Stimulated activated CD4-positive, alpha-beta T cell treated with anti-CD3 and anti-CD28 coated beads, Interleukin-4, amount 100 ng/mL, for 48 hours (primary cell): ENCODE results near the gene SLC16A2.

Source experiments
- DNase-seq, 2 donors: peaks; one replicate each; pipeline ENCODE4 v3.0.0-alpha.2; 2020; ENCODE audit warnings: low read depth in 2 of 2

SLC16A2 gene

DNA sequence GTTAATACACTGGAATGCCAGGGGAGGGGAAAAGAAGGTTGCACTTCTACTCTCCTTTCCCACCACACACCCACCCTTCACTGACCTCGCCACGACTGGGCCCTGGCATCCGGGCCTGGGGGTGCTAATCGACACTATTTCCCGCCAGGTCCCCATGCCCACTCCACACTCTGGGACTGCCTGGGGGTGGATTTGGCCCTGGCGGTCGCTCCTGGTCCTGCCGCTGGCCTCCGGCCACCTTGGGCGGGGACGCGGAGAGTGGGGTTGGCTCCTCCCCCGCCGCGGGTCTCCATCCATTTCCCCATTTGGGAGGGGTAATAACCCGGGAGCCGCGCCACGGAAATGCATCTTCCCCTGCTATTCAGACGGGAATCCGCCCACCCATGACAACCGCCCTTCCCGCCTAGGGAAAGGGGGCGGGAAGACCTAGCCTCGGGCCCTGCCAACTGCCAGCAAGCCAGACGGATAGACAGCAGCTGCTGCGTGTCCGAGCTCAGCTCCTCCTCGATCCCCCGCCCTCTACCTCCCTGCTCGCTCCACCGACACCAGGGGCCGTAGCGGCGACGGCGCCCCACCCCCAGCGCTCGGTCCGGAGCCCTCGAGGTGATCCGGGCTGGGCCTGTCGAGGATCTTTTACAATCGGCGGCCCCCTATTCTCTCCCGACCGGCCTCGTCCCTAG is 115.0 kb downstream of the SLC16A2 start:
- DNase-seq = peak; percentile 17 to 41

DNA sequence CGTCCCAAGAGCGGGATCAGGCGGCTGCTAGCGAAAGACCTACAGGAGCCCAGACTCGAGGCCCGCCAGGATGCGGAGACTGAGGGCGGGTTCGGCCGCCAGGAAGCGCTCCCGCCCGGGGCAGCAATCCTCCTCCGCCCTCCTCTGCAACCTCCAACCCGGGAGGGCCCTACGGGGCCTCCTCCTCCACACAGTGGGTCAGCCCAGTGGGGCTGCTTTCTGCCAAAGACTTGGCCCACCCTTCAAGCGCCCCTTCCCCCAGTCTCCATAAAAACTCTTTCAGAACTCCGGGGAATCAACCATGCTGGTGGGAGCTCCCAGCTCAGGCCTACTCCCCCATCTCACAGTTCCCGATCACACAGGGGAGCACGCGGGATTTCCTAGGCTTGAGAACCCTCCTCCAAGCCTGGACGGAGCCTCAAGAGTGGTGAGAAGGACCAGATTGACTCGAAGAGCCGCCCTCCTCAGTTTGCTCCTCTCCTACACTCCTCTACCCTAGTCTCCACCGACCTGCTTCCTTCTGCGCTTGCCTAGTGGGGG is 115.6 kb downstream of the SLC16A2 start:
- DNase-seq = no peak

DNA sequence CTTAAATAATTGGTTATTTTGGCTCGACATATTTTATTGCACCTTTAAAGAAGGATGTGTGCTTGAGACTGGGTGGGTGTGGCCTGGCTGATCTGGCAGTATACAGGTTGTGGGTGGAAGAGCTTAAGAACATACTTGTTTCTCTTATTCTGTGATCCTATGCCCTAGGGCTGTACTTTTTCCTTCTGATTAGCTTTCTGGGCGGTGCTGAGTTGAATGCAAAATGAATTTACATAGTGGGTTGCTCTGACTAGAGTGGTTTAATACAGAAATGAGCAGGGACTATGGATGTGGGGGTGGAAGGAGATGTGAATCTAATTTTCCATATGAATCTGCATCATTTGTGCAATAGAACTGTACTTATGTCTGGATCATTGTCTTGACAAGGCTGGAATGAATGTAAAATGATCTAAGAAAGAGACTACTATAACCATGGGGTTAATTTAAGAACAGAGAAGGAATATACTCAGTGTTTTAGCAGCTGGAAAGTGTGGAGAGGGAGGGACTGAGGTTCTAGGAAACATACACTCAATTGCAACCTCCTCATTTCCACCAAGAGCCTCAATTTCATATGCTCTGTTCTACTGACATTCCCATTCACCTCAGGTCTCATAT is 119.4 kb downstream of the SLC16A2 start:
- DNase-seq = no peak

DNA sequence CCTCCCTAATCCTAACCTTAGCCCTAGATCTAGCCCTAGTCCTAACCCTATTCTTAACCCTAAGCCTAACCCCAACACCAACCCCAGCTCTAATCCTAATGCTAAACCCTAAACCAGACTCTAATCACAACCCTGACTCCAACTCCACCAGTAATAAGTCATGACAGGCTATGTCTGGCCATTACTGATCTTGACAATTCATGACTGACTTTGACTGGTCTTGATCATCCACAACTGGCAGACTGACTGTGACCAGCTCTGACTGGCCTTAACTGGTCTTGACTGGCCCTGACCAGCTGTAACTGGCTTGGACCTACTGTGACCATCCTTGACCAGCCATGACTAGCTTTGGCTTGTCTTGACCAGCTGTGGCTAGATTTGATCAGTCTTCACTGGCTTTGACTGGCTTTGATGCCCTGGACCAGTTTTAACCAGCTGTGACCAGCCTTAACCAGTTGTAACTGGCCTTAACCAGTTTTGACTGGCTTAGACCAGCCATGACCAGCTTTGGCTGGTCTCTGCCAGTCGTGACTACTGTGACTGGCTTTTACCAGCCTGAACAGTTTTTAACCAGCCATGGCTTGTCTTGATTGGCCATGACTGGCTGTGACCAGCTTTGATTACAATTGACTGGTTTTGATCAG is 124.7 kb downstream of the SLC16A2 start:
- DNase-seq = no peak

DNA sequence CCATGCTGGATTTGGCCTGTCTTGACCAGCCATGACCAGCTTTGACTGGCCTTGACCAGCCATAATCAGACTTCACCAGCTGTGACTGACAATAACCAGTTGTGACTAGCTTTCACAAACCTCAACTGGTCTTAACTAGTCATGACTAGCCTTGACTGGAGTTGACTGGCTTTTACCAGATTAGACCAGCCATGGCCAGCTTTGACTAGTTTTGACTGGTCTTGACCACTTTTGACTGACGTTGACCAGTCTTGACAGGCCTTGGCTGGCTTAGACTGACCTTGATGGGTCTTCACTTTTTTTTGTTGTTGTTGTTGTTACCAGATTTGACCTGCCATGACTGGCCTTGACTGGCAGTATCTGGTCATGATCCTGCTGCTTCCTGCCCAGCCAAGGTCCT is 125.7 kb downstream of the SLC16A2 start:
- no peak for DNase-seq

DNA sequence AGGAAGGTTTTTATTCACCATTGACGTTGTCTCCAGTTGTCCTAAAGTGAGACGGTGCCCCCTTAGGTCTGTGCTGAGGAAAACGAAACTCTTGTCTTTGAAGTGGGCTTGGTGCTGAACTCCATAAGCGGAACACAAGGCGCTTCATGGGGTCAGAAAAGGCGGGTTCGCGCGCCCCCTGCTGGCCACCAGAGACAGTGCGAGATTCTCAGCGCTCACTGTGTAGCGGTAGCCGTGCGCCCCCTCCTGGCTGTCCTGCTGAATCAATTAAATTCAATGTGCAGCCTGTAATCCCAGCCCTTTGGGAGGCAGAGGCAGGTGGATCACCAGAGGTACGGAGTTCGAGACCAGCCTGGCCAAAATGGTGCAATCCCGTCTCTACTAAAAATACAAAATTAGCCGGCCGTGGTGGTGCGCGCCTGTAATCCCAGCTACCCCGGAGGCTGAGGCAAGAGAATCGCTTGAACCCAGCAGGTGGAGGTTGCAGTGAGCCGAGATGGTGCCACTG is 129.1 kb downstream of the SLC16A2 start:
- peak; percentile 72 to 79 for DNase-seq

DNA sequence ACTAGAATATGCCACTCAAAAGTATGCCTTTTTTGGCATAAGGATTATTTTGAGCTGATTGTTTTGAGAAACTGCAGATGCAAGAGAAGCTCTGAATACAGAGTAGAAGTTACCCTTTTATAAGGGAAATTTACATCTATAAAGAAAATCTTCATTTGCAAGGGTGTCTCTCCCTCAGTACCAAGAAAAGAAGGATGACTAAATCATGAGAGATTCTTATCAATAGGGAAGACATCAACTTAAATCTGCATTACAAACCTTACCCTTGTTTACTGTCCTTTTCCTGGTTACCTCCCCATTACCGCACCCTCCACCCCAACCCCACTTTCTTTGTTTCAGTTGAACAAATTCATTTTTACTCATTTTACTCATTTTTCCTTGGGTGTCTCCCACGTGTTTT is 130.6 kb downstream of the SLC16A2 start:
- DNase-seq = no peak

DNA sequence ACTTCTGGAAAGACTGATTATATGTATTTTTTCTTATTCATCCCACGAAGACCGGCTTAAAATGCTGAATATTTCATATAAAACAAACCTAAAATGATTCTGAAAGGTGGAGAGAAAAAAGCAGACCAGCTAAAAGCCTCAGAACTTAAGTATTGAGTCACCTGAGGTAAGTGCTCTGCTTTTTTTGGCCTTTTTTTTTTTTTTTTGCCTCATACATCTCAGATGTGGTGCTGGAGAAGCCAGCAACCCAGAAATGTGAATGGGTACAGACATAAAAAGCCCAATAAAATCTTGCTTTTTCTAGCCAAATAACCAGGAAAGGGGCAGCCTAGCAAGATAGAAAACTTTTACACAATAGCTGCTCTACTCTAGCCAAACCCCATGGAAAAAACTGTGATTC is 136.1 kb downstream of the SLC16A2 start:
- no peak for DNase-seq

DNA sequence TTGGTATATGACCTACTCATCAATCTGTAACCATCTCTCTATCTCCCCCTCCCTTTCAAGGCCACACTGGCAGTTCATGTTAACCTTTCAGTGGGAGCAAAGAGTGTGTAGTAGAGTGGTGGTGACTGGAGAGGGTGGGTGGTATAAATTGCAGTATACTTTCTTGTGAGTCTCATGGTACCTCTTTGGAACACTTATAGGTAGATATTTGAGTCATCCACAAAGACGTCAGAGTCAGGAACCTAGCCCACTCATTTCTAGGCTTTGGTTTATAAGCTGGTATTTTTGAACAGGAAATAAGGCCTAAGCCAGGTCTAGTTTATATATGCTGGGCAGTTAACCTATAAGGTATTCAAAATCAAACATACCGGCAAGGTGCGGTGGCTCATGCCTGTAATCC is 156.8 kb downstream of the SLC16A2 start:
- DNase-seq = peak in 1 of 2 donors; percentile 1

DNA sequence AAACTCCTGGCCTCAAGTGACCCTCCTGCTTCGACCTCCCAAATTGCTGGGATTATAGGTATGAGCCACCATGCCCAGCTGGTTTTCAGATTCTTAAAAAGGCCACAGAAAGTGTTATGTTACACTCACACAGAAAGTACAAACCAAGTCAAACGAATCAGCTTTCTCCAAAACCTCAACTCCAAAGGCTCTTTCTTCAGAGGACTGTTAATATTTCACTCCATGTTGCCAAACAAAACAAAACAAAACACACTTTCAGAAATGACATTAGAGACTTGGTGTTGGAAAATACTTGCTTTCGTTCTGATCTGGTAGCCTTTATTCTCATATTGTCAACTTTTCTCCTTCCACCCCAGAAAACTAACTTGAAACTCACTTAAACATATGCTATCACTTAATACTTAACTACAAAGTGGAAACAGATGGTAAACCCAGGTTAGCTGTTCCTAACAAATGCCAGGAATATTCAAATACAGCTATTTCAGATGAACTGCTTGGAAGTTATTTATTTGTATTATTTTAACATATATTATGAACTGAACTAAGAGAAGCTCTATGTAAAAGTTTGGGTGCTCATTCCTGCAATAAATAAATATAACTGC is 158.4 kb downstream of the SLC16A2 start:
- no peak for DNase-seq
